HL-60 (cell line): ENCODE data around the gene S100A16.

Experiments used
- DNase-seq, 2 experiments: peaks; one replicate each; pipeline ENCODE4 v3.0.0-alpha.2; 2010 to 2020; ENCODE audit warnings: low read depth in 1 of 2, low spot score in 1 of 2
- H3K27ac ChIP-seq: fragments of 250-450 bp; sonication (Bioruptor Pico); replicated peaks from 2 replicates; pipeline ENCODE4 v1.5.1; 2020; ENCODE audit warnings: mild to moderate bottlenecking, moderate library complexity
- H3K27me3 ChIP-seq: fragments of 250-450 bp; sonication (Bioruptor Pico); 2 replicates; pipeline ENCODE4 v1.5.1; 2021; ENCODE audit warnings: mild to moderate bottlenecking, moderate library complexity; ENCODE audit not compliant: insufficient read depth, poor library complexity, severe bottlenecking
- H3K4me3 ChIP-seq: replicated peaks from 2 replicates; pipeline ENCODE4 v1.5.1; 2011; ENCODE audit warnings: mild to moderate bottlenecking, control low read depth, low read length; ENCODE audit not compliant: insufficient read depth
- GABPA ChIP-seq: IDR thresholded peaks from 2 replicates; pipeline ENCODE4 v1.6.1; 2012; ENCODE audit warnings: low read depth
- POLR2AphosphoS5 ChIP-seq: IDR thresholded peaks from 2 replicates; pipeline ENCODE4 v1.6.1; 2012; ENCODE audit warnings: low read depth
- SPI1 ChIP-seq: IDR thresholded peaks from 2 replicates; pipeline ENCODE4 v1.6.1; 2012; ENCODE audit warnings: low read depth, mild to moderate bottlenecking, borderline replicate concordance
- TF ChIP-seq, protein P1 (sequence below): IDR thresholded peaks from 2 replicates; pipeline ENCODE4 v1.6.1; 2012; ENCODE audit warnings: low read depth; ENCODE audit not compliant: insufficient replicate concordance
- TF ChIP-seq, protein P2 (sequence below): IDR thresholded peaks from one replicate; pipeline ENCODE4 v1.5.1; 2011; ENCODE audit warnings: low read length, control low read depth, inconsistent platforms; ENCODE audit not compliant: insufficient read depth

The S100A16 gene

GRCh38 chr1:153652805-153653500 is 40.0 kb upstream of the S100A16 start:
- no peak for DNase-seq
- Histone ChIP-seq H3K27me3 (no peaks in the 10 kb centered on the region), H3K27ac (peak overlapping the region; percentile 39), H3K4me3 (no peak overlapping the region)
- TF ChIP-seq, protein P1, sequence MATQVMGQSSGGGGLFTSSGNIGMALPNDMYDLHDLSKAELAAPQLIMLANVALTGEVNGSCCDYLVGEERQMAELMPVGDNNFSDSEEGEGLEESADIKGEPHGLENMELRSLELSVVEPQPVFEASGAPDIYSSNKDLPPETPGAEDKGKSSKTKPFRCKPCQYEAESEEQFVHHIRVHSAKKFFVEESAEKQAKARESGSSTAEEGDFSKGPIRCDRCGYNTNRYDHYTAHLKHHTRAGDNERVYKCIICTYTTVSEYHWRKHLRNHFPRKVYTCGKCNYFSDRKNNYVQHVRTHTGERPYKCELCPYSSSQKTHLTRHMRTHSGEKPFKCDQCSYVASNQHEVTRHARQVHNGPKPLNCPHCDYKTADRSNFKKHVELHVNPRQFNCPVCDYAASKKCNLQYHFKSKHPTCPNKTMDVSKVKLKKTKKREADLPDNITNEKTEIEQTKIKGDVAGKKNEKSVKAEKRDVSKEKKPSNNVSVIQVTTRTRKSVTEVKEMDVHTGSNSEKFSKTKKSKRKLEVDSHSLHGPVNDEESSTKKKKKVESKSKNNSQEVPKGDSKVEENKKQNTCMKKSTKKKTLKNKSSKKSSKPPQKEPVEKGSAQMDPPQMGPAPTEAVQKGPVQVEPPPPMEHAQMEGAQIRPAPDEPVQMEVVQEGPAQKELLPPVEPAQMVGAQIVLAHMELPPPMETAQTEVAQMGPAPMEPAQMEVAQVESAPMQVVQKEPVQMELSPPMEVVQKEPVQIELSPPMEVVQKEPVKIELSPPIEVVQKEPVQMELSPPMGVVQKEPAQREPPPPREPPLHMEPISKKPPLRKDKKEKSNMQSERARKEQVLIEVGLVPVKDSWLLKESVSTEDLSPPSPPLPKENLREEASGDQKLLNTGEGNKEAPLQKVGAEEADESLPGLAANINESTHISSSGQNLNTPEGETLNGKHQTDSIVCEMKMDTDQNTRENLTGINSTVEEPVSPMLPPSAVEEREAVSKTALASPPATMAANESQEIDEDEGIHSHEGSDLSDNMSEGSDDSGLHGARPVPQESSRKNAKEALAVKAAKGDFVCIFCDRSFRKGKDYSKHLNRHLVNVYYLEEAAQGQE, result no peak
- TF ChIP-seq GABPA, result 0 out of 2 replicates have a peak, but pooled peaks have one; percentile 26

GRCh38 chr1:153651771-153652170 is 38.8 kb upstream of the S100A16 start:
- Histone ChIP-seq H3K27me3 (no peaks in the 10 kb centered on the region), H3K27ac (no peak overlapping the region), H3K4me3 (no peak overlapping the region)
- TF ChIP-seq SPI1 (no peak), GABPA (no peak), POLR2AphosphoS5 (no peak)
- TF ChIP-seq, protein P2, sequence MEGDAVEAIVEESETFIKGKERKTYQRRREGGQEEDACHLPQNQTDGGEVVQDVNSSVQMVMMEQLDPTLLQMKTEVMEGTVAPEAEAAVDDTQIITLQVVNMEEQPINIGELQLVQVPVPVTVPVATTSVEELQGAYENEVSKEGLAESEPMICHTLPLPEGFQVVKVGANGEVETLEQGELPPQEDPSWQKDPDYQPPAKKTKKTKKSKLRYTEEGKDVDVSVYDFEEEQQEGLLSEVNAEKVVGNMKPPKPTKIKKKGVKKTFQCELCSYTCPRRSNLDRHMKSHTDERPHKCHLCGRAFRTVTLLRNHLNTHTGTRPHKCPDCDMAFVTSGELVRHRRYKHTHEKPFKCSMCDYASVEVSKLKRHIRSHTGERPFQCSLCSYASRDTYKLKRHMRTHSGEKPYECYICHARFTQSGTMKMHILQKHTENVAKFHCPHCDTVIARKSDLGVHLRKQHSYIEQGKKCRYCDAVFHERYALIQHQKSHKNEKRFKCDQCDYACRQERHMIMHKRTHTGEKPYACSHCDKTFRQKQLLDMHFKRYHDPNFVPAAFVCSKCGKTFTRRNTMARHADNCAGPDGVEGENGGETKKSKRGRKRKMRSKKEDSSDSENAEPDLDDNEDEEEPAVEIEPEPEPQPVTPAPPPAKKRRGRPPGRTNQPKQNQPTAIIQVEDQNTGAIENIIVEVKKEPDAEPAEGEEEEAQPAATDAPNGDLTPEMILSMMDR, result no peak
- TF ChIP-seq, protein P1, result no peak
- no peak for DNase-seq

DNA sequence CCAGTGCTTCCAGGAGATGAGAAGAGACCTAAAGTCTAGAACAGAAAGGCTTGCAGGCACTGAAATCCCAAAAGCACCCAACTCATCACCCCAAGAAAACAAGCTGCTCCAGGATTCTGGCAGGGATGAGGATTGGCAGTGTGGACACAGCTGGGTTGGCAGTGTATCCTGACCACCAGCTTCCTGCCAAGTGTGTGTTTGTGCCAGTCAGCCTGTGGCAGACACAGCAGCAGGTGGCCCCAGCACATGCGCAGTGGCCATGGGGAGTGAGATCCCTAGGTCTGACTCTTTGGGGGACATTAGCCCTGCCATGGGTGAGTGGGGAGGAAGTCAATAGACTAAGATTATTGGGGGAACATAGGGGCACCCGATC is 36.9 kb upstream of the S100A16 start:
- no peaks in the 10 kb centered on the region for H3K27me3 ChIP-seq
- no peak overlapping the region for H3K4me3 ChIP-seq
- no peak overlapping the region for H3K27ac ChIP-seq
- DNase-seq, result no peak
- TF ChIP-seq, protein P1, result no peak
- no peak for TF ChIP-seq SPI1
- TF ChIP-seq POLR2AphosphoS5, result no peak
- TF ChIP-seq, protein P2, result no peak
- TF ChIP-seq GABPA, result no peak
